Fibroblast of gingiva (primary cell): ENCODE data around the gene ITPR2.
"Not testable (repeated sequence)": the region's sequence is repeated elsewhere in the genome, so short reads cannot be mapped to it uniquely, and the experiment has no call there.

Source experiments
- DNase-seq: peaks from one replicate; pipeline ENCODE4 v3.0.0-alpha.2; 2011; ENCODE audit warnings: low read depth

The ITPR2 gene

GRCh38 chr12:26832822-26833742 is at the start of gene ITPR2:
TSS of gene ITPR2 (minus strand) at chr12:26833194. CDS start at chr12:26832781, 413 bp downstream.
- DNase-seq: peak; percentile 90

- DNase-seq: no peak
Observed at GRCh38 chr12:26880625-26881024, 47.6 kb upstream of the ITPR2 start.

- DNase-seq: no peak
Observed at GRCh38 chr12:26878661-26879119, 45.7 kb upstream of the ITPR2 start.

DNA sequence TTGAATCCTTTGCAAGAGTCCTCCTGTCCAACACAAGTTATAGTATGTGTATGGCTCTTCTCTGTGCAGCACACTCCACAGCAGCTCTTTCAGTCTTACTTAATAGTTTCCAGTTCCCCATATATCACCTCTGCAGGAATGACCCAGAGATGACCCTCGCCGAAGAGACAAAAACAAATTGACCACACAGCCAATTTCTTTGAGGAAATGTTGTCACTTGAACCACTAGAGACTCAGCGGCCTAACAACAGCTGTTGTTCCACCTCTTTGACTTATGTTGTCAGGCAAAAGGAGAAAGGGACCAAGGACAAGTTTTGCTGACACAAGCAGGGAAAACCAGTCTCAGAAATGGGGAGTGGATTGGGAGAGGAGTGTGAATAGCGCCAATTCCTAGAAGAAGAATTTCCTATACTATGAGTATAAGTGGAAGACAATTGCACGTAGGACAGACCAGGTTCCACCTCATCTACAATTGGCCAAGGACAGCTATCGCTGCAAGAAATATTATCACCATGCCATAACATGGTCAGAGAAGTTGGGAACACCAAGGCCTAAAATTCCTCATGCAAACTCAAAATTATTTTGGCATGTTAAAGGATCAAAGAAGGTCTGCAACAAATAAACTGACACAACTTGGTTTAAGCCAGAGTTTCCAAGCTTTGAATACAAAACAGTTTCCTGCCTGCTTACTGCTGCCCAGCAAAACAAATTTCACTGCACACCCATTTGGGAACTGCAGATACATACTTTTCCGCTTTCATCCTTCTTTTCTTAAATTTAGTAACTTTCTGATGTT is 41.7 kb upstream of the ITPR2 start:
- DNase-seq: no peak

DNA sequence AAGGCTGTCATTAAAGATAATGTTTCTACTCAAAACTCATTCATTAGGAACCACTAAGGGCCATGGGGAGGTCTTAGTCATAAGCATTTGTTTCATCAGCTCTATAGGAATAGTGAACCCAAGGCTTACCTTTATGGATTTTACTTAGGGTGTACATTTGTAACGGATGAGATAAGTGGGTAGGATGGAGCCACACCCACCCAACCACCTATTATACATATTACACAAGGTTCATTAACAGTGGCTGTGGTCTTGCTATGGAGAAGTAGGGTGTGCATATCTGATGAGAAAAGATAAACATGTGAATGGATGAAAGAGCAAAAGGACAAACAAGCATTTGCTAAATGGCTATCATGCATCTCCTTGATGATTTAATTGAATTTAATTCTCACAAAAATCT is 39.6 kb upstream of the ITPR2 start:
- no peak for DNase-seq

- no peak for DNase-seq
Observed at GRCh38 chr12:26871985-26872384, 39.0 kb upstream of the ITPR2 start.

- DNase-seq: no peak
Observed at GRCh38 chr12:26870491-26871419, 37.8 kb upstream of the ITPR2 start.

DNA sequence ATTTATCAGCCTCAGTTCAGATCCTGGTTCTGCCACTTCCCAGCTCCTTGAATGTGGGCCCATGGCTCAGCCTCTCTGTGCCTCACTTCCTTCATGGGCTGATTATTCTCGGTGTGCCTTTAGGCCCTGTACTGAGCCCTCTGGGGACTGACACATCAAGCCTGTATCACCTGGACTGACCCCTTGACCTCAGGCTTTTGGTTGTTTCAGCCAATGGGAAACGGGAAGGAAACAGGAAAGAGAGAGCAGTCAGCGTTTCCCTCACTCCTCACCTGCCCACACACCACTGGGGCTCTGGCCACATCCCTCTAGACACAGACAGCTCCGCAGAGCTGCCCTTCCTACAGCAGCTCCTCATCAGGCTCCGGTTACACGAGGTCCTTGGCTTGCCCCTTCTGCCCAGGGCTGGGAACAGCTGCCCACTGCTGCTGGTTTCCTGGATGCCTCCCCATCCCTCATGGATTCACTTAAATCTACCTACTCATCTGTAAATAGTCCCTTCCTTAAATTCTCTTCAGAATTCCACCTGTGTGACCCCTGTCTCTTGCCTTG is 37.0 kb upstream of the ITPR2 start:
- DNase-seq: no peak

- no peak for DNase-seq
Observed at GRCh38 chr12:26869104-26869494, 36.1 kb upstream of the ITPR2 start.

- DNase-seq: no peak
Observed at GRCh38 chr12:26868447-26869103, 35.6 kb upstream of the ITPR2 start.

DNA sequence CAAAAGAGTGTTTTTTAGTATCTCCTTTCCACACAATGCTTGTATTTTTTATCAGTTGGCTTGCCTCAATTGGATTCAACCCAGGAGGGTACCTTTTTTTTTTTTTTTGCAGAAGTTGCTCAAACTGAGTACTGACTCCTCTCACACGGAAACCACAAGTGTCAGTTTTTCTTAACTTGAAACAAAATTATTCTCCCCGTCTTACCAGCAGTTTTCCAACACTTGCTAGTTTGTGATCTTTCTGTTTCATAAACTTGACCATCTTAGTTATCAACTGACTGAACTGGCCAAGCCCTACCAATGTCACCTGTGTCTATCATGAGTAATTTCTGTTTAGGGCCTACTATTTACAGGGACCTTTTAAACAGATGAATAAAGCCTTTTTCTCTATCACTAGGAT is 34.1 kb upstream of the ITPR2 start:
- no peak for DNase-seq

DNA sequence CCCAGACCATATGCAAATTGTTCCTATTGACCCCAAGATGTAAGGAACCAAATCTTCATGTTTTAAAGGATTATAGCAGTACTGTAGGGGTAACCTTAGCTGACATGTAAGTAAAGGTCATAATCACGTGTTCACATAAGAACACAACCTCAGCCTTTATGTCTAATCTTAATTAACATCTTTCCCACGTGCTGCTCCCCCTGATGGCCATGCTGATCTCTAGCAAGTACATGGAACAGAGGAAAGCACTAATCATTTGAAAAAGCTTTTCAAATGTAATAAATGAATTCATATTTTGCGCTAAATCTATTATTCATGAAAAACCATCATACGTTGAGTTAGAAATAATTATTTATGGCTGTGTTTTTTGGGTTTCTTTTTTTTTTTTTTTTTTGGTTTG is 30.5 kb upstream of the ITPR2 start:
- DNase-seq: no peak

DNA sequence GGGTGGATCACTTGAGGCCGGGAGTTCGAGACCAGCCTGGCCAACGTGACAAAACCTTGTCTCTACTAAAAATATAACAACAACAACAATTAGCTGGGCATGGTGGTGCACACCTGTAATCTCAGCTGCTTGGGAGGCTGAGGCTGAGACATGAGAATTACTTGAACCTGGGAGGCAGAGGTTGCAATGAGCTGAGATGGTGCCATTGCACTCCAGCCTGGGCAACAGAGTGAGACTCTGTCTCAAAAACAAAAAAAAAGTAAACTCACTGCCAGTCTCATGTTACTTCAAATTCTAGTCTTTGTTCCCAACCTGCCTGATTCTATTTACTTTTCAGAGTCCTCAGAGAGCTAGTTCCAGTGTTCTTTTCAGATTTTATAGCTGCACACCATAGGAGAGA is 29.8 kb upstream of the ITPR2 start:
- not testable (repeated sequence) for DNase-seq

GRCh38 chr12:26861690-26862089 is 28.7 kb upstream of the ITPR2 start:
- no peak for DNase-seq

DNA sequence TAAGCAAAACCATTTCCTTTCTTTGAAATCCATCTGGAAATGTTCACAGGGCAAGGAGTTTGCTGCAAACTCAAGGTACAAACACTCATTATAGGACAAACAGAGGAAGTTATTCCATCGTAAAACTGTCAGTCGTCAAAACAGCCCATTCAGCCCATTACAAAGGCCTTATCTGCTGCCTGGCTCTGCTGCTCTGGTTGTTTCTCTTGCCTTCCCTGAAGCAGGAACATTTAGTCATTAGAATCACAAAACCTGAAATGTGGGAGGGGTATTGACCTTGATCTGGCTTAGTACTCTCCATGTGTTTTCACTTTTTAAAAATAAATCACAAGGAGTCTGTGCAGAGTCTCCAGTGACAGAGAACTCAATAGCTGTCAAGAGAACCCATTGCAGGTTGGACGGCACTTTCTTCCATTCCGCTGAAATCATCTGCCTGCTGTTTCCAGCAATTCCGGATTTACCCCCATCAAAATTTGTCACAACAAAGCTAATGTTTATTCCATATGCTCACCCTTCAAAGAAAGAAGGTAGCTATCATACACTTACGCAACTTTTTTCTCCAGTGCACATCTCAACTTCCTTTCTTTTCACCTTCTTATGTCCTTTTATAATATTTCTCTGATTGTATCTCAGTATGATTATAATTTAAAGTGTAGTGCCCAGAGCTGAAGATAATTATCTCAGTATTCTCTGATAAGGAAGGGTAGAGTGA is 24.6 kb upstream of the ITPR2 start:
- no peak for DNase-seq

- no peak for DNase-seq
Observed at GRCh38 chr12:26855337-26855736, 22.3 kb upstream of the ITPR2 start.

- no peak for DNase-seq
Observed at GRCh38 chr12:26854031-26854390, 21.0 kb upstream of the ITPR2 start.

DNA sequence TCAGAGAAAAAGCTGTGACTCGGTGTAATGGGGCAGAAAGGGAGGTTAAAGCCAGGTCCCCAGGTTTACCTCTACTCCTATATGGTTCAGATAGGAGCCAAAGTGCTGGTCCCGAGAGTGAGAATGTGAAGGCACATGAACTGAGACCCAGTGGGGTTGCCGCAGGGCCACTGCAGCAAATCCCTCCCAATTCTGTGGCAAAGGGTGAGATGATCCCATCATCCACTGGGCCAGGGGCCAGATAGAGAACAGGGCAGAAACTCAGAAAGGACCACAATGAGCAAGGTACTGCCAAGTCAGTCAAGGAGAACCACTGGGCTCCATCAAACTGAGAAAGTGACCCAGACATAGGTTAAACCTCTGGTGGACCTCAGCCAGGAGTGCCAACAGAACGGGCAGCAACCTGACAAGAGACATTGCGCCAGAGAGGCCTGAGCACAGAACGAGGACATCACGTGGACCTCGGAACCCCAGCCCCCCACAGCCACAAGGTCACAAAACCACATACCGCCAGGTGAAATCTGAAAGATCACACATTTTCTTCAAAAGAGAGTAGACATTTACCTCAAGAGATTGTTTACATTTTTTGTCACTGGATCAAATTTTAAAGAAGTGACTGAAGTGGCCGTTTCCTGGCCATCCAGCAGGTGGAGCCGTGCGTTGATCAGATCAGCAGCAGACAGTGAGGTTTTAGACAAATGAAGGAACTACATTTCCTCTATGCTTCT is 20.5 kb upstream of the ITPR2 start:
- peak; percentile 43 for DNase-seq

- no peak for DNase-seq
Observed at GRCh38 chr12:26851031-26851809, 18.2 kb upstream of the ITPR2 start.
